HG03439 (cell line): Measurements from ENCODE around the gene CLEC2B.

Experiments
- ATAC-seq: cut with Tn5 transposase; IDR thresholded peaks from one replicate; pipeline ENCODE4 v1.9.1; 2021; ENCODE audit warnings: mild to moderate bottlenecking, moderate library complexity; ENCODE audit not compliant: unreplicated experiment

CLEC2B gene

DNA sequence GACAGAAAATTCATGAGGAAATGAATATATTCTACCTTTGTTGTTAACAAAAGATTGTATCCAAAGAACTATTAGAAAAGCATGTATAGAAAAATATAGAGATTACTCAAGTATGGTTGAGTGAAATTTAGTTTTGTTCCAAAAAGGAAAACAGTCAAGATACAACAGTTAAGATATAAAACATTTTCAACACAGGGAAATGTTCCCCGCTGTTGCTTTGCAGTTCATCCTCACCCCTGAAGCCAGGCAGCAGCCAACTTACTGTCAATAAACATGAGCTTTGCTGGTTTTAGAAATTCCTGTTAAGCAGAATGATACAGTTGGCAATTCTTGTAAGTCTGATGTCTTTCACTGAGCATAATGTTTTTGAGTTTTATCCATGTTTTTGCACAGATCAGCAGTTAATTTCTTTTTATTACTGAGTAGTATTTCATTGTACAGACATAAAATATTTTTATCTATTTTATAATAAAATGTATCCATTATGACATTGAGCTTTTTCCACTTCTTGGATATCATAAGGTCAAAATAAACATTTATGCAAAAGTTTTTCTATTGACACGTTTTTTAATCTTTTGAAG is 1.2 kb upstream of the CLEC2B start:
- no peak for ATAC-seq

DNA sequence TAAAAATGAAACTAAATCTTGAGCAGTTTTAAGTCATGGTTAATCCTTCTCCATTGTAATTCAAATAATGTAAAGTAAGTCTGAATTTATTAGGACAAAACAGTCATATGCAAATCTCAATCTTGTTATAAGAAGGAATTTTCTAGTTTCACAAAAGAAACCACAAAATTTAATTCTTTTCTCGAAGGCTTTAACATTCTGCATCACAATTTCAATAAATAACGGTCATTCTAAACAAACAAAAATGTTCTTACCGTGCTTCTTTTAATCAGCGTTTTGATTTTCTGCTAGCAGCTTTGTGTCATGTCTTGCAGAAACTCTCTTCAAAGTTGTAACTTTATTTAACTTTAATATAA is 225 bp downstream of the CLEC2B start:
- no peak for ATAC-seq

DNA sequence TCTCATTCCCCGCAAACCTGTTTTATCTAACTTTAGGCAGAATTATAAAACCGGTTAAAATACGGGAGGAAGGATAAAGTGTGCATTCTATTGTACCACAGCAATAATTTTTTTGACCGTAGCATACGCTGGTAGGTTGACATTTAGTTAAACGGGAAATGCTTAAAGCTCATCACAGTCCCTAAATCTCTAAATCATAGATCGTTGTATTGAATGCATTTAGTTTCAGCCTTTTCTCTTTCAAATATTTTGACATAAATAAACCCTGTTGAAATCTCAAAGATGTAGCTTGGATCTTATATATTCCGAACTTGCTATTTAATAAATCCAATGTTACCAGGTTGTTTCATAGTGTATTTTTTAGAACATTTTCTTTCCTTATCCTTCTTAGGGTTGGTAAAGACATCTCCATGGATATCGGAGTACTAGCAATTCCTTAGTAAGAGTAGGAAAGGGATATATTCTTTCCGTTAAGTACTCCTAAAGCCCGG is 798 bp downstream of the CLEC2B start:
- ATAC-seq = no peak

DNA sequence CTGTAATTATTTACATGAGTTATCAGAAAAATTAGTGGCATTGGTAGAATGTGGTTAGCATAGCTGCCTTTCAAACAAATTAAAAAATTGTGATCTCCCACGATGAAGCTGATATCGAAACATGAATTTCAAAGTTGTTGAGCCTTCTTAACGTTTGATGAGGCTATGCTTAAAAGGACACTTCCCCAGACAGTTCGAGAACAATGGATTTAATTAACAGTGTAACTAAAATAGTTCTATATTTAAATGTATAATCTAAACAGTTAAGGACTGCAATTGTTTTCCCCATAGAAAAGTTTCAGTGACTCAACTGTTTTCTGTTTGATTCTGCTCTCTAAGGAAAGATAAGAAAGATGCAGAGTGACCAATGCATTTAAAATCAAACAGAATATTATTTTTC is 1.6 kb downstream of the CLEC2B start:
- no peak for ATAC-seq

DNA sequence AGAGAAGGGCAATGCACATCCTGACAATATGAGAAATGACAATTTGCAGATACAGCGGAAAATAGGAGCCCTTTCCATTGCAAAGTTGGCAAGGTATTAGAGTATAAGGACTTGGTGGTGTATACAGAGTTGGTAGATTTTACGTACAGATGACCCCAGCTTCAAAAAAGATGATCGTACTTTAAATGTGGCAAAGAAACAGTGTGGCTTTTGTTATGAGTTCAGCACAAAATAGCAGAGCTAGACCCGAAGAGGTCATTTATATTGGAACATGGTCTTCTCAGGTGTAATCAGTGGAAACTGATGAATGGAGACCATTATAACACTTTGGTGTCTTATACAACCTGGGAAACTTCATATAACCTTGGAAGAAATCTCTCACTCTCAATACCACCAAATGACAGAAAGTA is 2.3 kb downstream of the CLEC2B start:
- ATAC-seq = no peak

DNA sequence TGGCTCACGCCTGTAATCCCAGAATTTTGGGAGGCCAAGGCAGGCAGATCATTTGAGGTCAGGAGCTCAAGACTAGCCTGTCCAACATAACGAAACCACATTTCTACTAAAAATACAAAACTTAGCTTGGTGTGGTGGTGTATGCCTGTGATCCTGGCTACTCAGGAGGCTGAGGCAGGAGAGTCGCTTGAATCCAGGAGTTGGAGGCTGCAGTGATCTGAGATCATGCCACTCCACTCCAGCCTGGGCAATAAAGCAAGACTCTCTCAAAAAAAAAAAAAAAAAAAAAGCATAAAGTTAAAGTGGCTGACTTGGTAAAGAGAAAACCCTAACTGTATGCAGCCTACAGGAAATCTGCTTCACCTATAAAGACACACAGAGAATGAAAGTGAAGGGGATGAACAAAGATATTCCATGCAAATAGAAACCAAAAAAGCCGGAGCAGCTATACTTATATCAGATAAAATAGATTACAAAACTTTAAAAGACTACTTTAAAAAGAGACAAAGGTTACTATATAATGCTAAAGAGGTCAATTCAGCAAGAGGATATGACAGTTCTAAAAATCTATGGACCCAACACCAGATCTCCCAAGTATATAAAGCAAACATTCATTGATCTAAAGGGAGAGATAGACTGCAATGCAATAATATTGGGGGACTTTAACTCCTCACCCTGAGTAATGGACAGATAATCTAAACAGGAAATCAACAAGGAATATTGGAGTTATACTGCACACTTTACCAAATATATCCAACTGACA is 4.1 kb downstream of the CLEC2B start:
- no peak for ATAC-seq

DNA sequence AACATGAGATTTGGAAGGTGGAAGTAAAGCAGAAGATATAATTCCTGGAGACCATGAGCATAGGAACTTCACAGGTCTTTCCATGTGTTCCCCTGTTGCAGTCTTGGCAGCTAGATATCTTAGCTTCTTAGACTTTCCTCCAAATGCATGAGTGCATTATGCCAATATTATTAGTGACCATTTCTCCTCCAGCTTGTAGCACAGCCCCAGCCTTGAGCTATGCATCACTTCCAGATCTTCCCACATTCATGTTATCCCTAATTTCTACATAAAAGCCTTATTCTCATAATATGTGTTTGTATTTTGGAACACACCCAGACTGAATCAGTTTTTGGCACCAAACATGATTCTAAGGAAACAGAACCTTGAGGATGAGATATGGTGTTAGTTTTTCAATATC is 11.0 kb downstream of the CLEC2B start:
- no peak for ATAC-seq

DNA sequence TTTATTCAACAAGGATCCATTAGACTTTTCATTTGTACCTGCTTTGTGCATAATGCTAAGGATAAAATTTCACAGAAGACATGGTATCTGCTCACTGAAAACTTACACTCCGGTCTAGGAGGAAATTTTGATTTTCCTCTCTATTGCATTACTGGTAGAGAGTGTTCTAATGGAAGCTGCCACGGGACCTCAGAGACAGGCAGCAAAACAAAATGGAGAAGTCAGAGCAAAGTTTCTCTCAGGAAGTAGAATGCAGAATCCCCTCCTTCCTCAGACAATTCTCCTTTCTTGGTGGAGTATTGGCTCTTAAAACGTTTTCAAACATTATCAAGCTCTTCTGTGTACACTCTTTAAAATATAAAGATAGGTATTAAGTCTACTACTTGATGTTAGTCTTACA is 12.3 kb downstream of the CLEC2B start:
- ATAC-seq = no peak

DNA sequence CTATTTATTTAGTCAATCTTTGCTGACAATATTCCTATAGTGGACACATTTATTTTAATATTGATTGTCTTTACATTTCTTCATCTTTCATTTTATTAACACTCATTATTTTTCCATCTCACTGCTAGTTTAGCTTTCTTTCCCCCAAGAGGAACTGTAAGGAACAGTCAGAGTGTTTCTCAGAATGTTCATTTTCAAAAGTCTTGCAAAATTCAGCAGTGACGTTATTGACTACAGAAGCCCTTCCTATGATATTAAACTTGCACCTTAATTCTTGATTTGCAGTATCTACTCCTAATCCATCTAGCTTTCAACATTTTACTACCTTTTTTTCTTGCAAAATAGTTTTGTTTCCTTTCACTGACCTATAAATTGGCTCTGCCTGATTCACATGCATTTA is 13.0 kb downstream of the CLEC2B start:
- ATAC-seq = no peak

DNA sequence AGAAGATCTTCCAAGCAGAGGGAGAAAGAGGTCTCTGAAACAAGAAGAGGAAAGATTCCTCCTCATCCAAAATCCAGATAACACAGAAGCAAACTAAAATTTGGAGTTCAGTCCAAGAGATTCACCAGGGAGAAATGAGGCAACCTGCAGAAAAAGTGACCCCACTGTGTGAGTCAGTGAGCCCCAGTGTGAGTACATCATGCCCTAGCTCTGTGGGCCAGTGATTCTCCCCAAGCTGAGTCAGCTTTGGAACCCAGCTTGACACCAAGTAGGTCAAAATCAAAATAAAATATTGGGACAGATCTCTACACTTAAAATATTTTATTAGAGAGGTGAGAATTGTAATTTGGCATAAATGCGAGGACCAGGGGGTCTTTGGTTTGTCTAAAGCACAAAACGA is 17.2 kb downstream of the CLEC2B start:
- ATAC-seq = no peak

DNA sequence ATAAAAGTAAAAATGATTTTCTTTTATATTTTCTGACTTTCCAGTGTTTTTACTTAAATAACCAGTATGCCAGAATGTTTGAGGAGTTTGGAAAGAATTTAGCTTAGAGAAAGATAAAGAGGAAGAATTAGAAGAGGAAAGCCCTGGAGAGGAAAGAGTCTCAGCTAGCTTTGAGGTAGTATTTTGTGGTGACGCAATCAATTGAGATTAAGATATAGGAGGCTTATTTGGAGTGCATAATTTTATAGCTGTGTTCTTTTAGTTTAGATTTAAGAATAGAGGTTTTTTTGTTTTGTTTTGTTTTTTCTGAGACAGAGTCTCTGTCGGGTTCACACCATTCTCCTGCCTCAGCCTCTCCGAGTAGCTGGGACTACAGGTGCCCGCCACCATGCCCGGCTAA is 18.1 kb downstream of the CLEC2B start:
- no peak for ATAC-seq

DNA sequence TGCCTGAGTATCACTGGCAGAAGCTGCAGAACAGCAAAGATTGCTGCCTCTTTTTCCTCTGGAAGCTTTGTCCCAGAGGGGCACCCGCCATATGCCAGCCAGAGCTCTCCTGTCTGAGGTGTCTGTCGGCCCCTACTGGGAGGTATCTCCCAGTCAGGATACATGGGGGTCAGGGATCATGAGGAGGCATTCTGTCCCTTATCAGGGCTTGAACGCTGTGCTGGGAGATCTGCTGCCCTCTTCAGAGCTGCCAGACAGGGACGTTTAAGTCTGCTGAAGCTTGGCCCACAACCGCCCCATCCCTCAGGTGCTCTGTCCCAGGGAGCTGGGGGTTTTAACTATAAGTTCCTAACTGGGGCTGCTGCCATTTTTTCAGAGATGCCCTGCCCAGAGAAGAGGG is 20.3 kb downstream of the CLEC2B start:
- no peak for ATAC-seq

DNA sequence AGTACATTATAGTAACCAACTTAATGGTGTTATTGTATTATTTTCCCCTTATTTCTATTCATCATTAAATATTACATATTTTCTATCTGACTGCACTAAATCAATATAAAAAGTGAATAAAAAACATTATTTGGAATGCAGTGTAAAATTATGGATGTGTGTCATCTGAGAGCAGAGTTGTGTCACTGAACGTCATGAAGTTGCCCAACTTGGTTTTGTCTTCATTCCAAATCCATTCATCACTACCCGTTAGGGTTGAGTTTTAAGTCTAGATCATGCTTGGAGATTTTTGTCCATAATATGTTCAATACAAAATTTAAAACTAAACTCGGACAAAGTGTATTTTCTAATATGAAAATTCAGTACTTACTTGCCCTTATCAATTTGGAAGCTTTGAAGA is 25.7 kb downstream of the CLEC2B start:
- ATAC-seq = no peak

DNA sequence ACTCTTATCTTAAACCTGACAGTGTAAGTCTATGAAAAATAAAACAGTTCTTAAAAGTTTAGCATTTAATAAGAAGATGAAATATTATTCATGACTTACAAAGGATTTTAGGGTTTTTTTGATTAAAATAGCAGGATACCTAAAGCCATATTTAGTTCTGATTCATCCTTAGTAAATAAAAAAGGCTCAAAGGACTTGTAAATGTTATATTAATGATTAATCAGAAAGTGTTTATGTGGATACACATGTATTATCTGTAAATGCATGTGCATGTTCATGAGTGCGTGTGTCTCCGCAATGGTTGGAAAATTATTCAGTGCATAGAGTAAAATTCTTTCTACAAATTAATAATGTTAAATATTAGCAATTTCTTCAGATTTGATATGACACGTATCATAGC is 37.4 kb downstream of the CLEC2B start:
- no peak for ATAC-seq

DNA sequence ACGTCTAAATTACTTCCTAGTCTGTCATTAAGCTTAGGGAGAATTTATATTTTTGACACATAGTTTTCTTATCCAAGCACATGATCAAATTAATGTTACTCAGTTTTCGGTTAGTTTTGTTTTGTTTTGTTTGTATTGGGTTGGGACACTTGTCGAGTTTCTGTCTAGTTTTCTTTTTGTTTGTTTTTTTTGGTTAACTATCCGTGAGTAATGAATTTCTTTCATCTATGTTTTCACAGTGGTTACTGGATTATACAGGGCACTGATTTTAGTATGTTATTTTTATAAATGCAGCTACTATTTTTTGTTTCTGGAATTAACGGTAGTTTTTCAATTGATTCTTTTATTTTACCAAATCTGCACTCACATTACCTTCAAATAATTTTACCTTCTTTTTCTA is 39.2 kb downstream of the CLEC2B start:
- ATAC-seq = no peak

DNA sequence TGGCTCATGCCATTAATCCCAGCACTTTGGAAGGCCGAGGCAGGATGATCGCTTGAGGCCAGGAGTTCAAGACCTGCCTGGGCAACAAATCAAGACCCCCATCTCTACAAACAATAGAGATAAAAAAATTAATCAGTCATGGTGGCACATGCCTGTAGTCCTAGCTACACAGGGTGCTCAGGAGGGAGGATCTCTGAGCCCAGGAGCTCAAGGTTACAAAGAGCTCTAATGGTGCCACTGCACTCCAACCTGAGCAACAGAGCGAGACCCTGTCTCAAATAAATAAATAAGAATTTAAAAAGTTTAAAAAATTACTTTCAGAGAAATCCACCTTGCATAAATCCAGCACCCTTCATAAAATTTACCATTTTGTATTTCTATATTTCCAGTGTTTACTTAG is 39.7 kb downstream of the CLEC2B start:
- no peak for ATAC-seq

DNA sequence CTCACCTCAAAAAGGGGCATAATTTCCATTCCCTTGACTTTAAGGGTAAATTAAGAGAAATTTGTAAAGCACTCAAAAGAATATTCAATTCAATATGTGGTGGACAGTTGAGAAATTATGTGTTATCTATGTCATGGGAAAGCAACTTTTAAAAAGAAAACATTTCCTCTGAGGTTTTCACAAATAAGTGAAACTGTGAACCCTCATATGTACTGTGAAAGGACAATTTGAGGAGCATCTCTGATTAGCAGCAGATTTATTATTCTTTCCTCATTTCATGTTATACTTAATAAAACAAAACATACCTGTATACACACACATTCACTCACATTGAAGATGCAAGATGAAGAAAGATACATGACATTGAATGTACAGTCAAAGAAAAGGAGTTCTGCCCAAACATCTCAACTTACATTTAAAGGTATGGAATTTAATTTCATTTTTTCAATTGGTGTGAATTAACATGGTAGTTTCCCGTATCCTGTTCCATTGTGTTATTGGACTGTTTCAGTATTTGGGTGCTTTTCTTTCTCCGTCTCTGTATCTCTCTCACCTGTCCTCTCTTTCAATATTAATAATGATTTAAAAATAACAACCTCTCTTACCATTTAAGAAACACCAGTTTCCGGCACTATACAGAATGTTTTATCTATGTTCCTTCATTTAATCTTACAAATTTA is 41.8 kb downstream of the CLEC2B start, which contains the start of gene KLRF1:
Gene KLRF1 (plus strand): TSS at position 273 of the 680 bp plus-strand sequence. CDS start 64 bp downstream, at position 337.
- no peak for ATAC-seq

DNA sequence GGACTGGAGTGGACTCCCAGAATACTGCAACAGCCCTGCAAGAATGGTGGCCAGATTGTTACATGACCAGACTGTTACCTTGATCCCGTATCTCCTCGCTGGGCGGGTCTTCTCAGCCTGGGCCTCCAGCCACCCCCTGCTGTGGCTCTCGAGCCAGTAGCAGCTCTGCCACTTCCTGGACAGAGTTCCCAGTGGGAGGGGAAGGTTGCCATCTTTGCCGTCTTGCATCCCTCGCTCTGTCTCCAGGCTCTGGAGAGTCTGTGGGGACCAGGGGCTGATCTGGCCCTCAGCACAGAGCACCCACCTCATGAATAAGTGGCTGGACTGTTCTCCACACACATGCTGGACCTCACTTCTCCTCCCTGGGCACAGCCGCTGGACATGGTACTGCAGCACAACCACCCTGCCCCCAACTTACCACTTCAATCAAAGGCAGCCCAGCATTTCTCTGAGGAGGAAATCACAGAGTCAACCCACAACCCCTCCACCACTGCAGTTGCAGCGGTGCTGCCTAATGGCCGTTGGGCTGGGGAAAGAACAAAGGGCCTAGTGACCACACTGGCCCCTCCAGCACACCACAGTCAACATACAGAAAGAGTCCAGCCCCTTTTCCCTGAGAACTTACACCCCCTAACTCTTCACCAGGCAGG is 48.7 kb downstream of the CLEC2B start:
- no peak for ATAC-seq

DNA sequence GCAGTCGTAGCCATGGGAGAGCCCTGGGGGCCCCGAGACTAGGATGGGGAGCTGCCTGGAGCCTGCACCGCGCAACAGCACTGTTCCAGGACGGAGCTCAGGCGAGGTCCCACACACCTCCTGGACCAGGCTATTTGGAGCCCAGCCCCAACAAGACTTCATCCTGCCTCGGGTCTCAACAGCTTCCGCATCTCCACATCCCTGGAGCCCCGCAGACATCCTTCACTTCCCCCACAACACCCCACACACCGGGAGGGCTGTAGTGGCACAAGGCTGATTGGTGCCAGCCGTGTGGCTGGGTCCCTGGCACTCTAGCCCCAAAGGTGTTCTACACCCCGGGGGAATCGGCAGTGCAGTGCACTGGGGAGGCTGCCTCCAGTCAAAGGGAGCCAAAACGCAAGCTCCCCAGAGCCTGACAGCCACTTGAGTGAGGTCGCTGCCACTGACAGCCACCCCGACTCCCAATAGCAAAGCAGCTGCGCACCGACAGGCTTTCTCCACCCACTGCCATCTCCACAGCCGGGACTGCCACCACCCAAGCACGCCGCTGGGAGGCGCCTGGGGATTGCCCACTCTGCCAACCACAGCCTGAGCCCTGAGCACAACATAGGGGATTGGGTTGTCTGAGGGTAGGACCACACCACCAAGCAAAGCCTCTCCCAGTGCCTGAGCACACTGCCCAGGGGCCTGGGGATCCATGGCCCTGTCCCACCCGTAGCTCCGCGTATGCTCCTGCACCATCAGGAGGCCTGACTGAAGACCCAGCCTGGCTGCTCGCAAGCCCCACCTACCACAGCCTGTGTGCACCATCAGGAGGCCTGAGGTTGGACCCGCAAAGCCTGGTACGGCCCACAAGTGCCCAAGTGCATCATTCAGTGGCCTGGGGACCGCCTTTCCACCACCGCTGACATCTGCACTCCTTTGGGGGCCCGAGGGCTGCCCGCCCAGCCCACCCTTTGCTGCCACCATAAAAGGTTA is 55.0 kb downstream of the CLEC2B start:
- peak; percentile 95 for ATAC-seq

DNA sequence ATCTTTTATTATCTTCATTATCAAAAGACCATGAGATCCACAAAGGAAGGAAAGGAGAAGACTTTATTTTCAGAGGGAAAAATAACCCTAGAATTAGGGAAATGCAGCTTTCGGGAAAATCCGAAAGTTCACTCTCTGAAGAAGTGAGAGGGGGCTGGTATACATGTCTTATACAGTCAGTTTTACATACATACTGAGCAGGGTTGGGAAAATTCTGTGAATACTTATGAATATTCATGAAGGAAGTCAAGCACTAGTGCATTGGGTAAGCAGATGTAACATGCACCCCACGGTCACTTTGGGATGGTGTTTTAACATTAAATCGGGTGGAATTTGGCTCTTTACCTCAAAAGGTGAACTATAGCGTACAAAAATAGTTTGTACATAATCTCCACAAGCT is 57.5 kb downstream of the CLEC2B start:
- no peak for ATAC-seq
